Panc1 (cell line): ENCODE measurements around the gene GON4L. TPM values are rescaled to one million over a fixed set of nuclear protein-coding genes. Genes with fewer than 3 reads are reported as not detected.
A peak's percentile ranks its signal among the peaks of the same experiment; 100 is the strongest.

Experiments
- ATAC-seq: fragments of 200-7000 bp; cut with Tn5 transposase; 2 replicates; pipeline ENCODE4 v1.9.1; 2020; ENCODE audit warnings: mild to moderate bottlenecking, moderate library complexity
- BruUV-seq: library from RNA; stranded (reverse); fragments of 400-500 nt; replicated peaks from 2 replicates; lab custom pipeline; 2021; lab: Mats Ljungman, UMichigan
- CTCF ChIA-PET: fragments of 300-600 bp; sonication (Branson Sonifier 250); formaldehyde crosslinking; loops from one replicate; lab custom pipeline; 2022; ENCODE audit warnings: antibody characterized with exemption; lab: Charles Lee
- POLR2A ChIA-PET: fragments of 300-600 bp; sonication (Branson Sonifier 250); formaldehyde crosslinking; loops from one replicate; lab custom pipeline; 2022; ENCODE audit warnings: antibody characterized with exemption; lab: Charles Lee
- DNase-seq: peaks from one replicate; pipeline ENCODE4 v3.0.0-alpha.2; 2010; ENCODE audit warnings: low read depth, low spot score
- H3K27ac ChIP-seq: 2 replicates; pipeline ENCODE4 v1.5.1; 2011; ENCODE audit warnings: mild to moderate bottlenecking, low read length, inconsistent platforms
- H3K27me3 ChIP-seq: fragments of 200-500 bp; sonication (Bioruptor generic); 2 replicates; pipeline ENCODE4 v1.6.0; 2014; ENCODE audit warnings: low read length, inconsistent platforms; ENCODE audit not compliant: control insufficient read depth, insufficient read depth
- H3K36me3 ChIP-seq: fragments of 200-500 bp; sonication (Bioruptor generic); 2 replicates; pipeline ENCODE4 v1.5.1; 2014; ENCODE audit warnings: inconsistent platforms, mild to moderate bottlenecking, low read length, moderate library complexity; ENCODE audit not compliant: control insufficient read depth, insufficient read depth
- H3K4me1 ChIP-seq: 2 replicates; pipeline ENCODE4 v1.5.1; 2011; ENCODE audit warnings: inconsistent platforms, mild to moderate bottlenecking, low read length, moderate library complexity; ENCODE audit not compliant: control insufficient read depth, insufficient read depth
- H3K4me3 ChIP-seq, 2 experiments: 2 replicates each; pipeline ENCODE4 v1.5.1; 2011 to 2012; ENCODE audit warnings: low read depth in 2 of 2, low read length in 2 of 2, mild to moderate bottlenecking in 2 of 2, inconsistent platforms in 1 of 2, moderate library complexity in 1 of 2
- H3K9me3 ChIP-seq: fragments of 200-500 bp; sonication (Bioruptor generic); 2 replicates; pipeline ENCODE4 v1.5.1; 2014; ENCODE audit warnings: low read depth, mild to moderate bottlenecking, inconsistent platforms, low read length, moderate library complexity; ENCODE audit not compliant: control insufficient read depth, insufficient read depth
- POLR2AphosphoS5 ChIP-seq: IDR thresholded peaks from 2 replicates; pipeline ENCODE4 v1.6.1; 2012; ENCODE audit warnings: mild to moderate bottlenecking, low read depth, low read length, moderate library complexity
- REST ChIP-seq, 2 experiments: IDR thresholded peaks; 2 replicates each; pipeline ENCODE4 v1.6.1; 2011 to 2012; ENCODE audit warnings: low read depth in 2 of 2, control low read depth in 1 of 2, low read length in 1 of 2, mild to moderate bottlenecking in 1 of 2, moderate library complexity in 1 of 2; ENCODE audit not compliant: insufficient read depth in 1 of 2
- SIN3A ChIP-seq: IDR thresholded peaks from 2 replicates; pipeline ENCODE4 v1.6.1; 2012; ENCODE audit warnings: low read depth, mild to moderate bottlenecking, low read length, moderate library complexity, borderline replicate concordance; ENCODE audit not compliant: insufficient read depth
- TCF7L2 ChIP-seq: IDR thresholded peaks from 2 replicates; pipeline ENCODE4 v1.6.1; 2011; ENCODE audit warnings: mild to moderate bottlenecking, low read depth, low read length, inconsistent platforms
- in situ Hi-C: cut with HindIII; loops from 2 replicates; pipeline ENCODE4 v1.10.0; 2016; ENCODE audit warnings: low sequenced_read_pairs, low pct_unique_long_range_greater_than_20kb
- intact Hi-C: fragments of 100-400 bp; cut with micrococcal nuclease; formaldehyde crosslinking; loops from one replicate; pipeline ENCODE4 v1.10.0; 2022; ENCODE audit not compliant: unreplicated experiment
- total RNA-seq: library from RNA; stranded (reverse); gene quantifications from one replicate; pipeline ENCODE4 v1.2.1, GENCODE V29; 2021; ENCODE audit not compliant: unreplicated experiment
- TF ChIP-seq, protein P1 (sequence below): fragments of 450-650 bp; IDR thresholded peaks from 2 replicates; pipeline ENCODE4 v1.5.1; 2017; ENCODE audit warnings: mild to moderate bottlenecking

The GON4L gene
- total RNA-seq, 1 experiment from 2014 or later, result 47.6 TPM

DNA sequence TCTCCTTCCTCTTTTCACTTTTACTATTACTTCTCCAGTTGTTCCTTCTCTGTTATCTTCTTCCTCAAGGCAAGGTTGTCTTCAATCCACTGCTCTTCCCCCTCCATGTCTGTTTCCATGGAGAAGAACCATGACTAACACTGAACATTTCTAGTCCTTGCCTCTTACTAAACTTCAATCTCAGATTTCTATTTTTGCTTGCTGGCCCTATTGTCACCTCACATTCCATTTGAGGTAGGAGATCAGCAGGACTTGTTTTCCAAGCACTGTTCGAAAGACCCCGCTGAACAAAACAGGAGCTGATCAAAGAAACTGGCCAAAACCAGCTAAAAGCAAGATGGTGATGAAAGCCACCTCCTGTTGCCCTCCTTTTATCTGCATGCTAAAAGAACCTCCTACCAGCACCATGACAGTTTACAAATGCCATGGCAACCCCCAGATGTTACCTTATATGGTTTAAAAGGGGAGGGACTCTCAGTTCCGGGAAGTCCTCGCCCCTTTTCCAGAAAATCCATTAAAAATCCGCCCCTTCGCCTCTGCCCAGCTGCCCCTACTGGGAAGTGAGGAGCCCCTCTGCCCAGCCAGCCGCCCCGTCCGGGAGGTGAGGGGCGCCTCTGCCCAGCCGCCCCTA is 22.6 kb downstream of the GON4L start:
- no TSS peak for BruUV-seq
- Histone ChIP-seq H3K27me3 (no peaks in the 10 kb centered on the region), H3K36me3 (no peaks in the 10 kb centered on the region), H3K9me3 (no peaks in the 10 kb centered on the region), H3K4me1 (peaks cover 3% of the 10 kb centered on the region), H3K4me3 (no peak overlapping the region), H3K27ac (no peak overlapping the region)
- no peak for DNase-seq
- ATAC-seq, result no peak
- ChIA-PET POLR2A (no interaction called here), CTCF (no interaction called here)
- intact Hi-C loops, result no loop called here
- in situ Hi-C loops, result no loop called here
- no peak for TF ChIP-seq POLR2AphosphoS5
- TF ChIP-seq, protein P1, sequence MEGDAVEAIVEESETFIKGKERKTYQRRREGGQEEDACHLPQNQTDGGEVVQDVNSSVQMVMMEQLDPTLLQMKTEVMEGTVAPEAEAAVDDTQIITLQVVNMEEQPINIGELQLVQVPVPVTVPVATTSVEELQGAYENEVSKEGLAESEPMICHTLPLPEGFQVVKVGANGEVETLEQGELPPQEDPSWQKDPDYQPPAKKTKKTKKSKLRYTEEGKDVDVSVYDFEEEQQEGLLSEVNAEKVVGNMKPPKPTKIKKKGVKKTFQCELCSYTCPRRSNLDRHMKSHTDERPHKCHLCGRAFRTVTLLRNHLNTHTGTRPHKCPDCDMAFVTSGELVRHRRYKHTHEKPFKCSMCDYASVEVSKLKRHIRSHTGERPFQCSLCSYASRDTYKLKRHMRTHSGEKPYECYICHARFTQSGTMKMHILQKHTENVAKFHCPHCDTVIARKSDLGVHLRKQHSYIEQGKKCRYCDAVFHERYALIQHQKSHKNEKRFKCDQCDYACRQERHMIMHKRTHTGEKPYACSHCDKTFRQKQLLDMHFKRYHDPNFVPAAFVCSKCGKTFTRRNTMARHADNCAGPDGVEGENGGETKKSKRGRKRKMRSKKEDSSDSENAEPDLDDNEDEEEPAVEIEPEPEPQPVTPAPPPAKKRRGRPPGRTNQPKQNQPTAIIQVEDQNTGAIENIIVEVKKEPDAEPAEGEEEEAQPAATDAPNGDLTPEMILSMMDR, result no peak
- no peak for TF ChIP-seq SIN3A
- no peak for TF ChIP-seq REST (IDR thresholded peaks at IDR 0.05; ENCODE audit: insufficient read depth in 1 of 2, low read depth in 2 of 2, low read length in 1 of 2)
- TF ChIP-seq TCF7L2, result no peak

DNA sequence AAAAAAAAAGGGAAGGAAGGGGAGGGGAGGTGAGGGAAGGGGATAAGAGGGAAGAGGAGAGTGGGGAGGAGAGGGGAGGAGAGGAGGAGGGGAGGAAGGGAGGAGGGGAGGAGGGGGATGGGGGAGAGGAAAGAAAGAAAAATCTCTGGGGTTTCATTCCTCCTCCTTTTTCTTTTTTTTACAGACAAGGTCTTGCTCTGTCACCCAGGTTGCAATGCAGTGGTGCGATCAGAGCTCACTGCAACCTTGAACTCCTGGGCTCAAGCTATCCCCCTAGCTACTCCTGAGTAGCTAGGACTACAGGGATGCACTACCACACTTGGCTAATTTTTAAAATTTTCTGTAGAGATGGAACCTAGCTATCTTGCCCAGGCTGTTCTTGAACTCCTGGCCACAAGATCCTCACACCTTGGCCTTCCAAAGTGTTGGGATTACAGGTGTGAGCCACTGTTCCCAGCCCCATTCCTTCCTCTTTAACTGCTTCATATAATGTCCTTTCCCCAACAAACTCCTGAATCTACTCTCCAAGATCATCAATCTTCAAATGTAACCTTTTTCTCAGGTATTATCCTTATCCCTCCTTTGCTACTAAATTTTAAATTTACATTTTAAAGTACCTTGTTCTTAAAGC is 23.2 kb downstream of the GON4L start:
- Histone ChIP-seq H3K4me1 (peaks cover 3% of the 10 kb centered on the region), H3K36me3 (no peaks in the 10 kb centered on the region), H3K4me3 (no peak overlapping the region), H3K9me3 (no peaks in the 10 kb centered on the region), H3K27me3 (no peaks in the 10 kb centered on the region), H3K27ac (no peak overlapping the region)
- ChIA-PET CTCF (no interaction called here), POLR2A (no interaction called here)
- TF ChIP-seq, protein P1, result no peak
- TF ChIP-seq SIN3A (no peak), REST (IDR thresholded peaks at IDR 0.05; ENCODE audit: insufficient read depth in 1 of 2, low read depth in 2 of 2, low read length in 1 of 2) (no peak), TCF7L2 (no peak), POLR2AphosphoS5 (no peak)
- no TSS peak for BruUV-seq
- intact Hi-C loops, result no loop called here
- DNase-seq, result no peak
- in situ Hi-C loops, result no loop called here
- 0 out of 2 replicates have a peak, but pooled peaks have one; percentile 43 for ATAC-seq
